ENCODE results near the gene TRNP1. TPM values are rescaled to one million over a fixed set of nuclear protein-coding genes. Genes with fewer than 3 reads are reported as not detected.
A peak's percentile ranks its signal among the peaks of the same experiment; 100 is the strongest.

The TRNP1 gene
- total RNA-seq, 1 donor from 2014 or later: 2.2 TPM

DNA sequence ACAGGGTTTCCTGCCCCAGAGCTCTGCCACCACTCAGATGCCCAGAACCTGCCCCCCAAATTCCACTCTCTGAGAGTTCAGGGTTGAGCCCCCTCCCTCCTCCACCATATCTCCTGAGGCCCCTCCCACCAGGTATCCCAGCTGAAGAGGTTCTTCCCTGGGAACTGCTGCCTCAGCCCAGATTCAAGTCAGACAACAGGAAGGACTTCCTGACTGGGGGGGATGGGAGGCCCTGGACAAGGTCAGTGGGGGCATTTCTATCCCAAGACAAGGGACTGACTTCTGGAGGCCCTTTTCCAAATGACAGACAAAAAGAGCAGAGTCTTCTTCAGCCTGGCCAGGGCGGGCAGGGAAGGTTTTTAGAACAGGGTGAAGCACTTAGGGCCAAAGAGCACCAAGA is 43.2 kb downstream of the TRNP1 start:
- no peak overlapping the region for H3K27ac Mint-ChIP-seq
- no peak for DNase-seq
- H3K9me3 Mint-ChIP-seq: no peaks in the 10 kb centered on the region
- H3K4me1 Mint-ChIP-seq: no peaks in the 10 kb centered on the region
- H3K36me3 Mint-ChIP-seq (ENCODE audit: low read depth): no peaks in the 10 kb centered on the region
- peaks cover 2% of the 10 kb centered on the region for H3K27me3 Mint-ChIP-seq
- intact Hi-C loops (cut with micrococcal nuclease): no loop called here
- H3K4me3 Mint-ChIP-seq: no peak overlapping the region

DNA sequence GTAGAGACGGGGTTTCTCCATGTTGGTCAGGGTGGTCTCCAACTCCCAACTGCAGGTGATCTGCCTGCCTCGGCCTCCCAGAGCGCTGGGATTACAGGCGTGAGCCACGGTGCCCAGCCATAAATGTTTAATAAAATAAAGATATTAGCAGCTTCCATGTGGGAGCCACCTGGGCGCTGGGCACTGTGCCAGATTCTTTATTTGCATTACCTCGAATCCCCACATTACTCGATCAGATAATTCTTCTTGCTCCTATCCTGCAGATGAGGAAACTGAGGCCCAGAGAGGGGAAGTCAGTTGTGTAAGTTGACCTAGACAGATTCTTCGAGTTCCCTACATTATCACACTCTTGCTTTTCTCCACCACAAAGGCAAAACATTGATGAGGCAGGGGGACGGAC is 44.0 kb downstream of the TRNP1 start:
- Mint-ChIP-seq H3K27ac (no peak overlapping the region), H3K4me1 (no peaks in the 10 kb centered on the region), H3K27me3 (peaks cover 2% of the 10 kb centered on the region), H3K36me3 (ENCODE audit: low read depth) (no peaks in the 10 kb centered on the region), H3K9me3 (no peaks in the 10 kb centered on the region), H3K4me3 (no peak overlapping the region)
- intact Hi-C loops (cut with micrococcal nuclease): no loop called here
- DNase-seq: no peak

DNA sequence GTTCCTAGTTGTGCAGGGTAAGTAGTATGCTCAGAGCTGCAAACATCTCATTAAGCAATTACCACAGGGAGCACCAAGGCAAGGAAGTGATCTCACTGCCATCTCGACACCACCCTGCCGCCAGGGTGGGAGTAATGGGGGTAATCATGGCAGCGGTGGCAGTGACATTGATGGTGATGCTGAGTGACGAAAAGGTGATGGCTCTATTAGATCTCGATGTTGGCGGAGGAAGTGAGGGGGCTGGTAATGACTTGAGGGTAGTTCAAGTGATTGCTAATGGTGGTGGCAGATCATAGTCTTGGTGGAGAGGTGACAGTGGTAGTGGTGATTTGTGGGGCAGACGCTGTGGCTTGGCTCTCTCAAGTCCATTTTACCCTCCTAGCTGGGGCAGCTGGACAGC is 44.5 kb downstream of the TRNP1 start:
- no peaks in the 10 kb centered on the region for H3K36me3 Mint-ChIP-seq (ENCODE audit: low read depth)
- intact Hi-C loops (cut with micrococcal nuclease): no loop called here
- no peaks in the 10 kb centered on the region for H3K9me3 Mint-ChIP-seq
- no peak for DNase-seq
- no peaks in the 10 kb centered on the region for H3K4me1 Mint-ChIP-seq
- H3K27me3 Mint-ChIP-seq: peaks cover 2% of the 10 kb centered on the region
- no peak overlapping the region for H3K4me3 Mint-ChIP-seq
- no peak overlapping the region for H3K27ac Mint-ChIP-seq

DNA sequence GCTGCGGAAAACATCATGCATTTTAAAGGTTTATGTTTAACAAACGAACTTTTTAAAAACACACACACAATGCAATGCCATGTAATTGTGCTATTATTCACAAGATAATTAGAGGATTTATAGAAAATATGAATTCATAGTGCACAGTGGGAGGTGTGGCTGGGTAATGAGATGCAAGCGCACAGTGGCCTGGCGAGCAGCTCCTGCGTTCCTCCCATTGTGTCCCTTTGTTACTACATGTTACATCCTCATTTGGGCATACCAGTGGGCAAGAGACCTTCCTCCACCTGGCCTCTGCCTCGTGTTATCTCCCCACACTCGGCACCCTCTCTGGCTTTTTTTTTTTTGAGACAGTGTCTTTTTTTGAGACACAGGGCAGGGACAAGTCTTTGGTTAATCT is 49.2 kb downstream of the TRNP1 start:
- intact Hi-C loops (cut with micrococcal nuclease): no loop called here
- Mint-ChIP-seq H3K4me1 (peaks cover 18% of the 10 kb centered on the region), H3K27ac (no peak overlapping the region), H3K9me3 (no peaks in the 10 kb centered on the region), H3K4me3 (no peak overlapping the region), H3K36me3 (ENCODE audit: low read depth) (no peaks in the 10 kb centered on the region), H3K27me3 (peaks cover 2% of the 10 kb centered on the region)
- DNase-seq: no peak

DNA sequence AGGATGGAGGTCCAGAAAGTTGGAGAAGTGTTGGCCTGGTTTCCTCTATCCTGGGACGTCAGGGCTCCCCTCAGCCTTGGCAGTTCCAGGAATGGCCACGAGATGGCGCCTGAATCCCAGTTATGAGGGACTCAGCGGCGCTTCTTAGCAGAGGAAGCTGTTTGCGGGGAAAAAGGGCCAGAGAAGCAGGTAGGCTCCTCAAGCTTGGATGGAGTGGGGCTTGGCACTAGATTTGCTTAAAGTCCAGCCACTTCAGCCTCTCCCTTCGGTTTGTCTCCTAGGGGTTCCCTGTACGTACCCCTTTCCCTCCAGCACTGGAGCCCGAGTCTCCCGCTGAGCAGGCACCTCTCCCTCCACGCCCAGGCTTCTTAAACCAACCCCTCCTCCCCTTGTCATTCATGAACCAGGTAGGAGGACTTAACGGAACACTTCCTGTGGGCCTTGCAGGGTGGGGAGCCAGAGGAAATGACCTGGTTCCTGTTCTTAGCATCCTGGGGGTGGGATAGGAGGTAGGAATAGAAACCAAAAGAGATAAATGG is 51.2 kb downstream of the TRNP1 start:
- no peaks in the 10 kb centered on the region for H3K9me3 Mint-ChIP-seq
- no peaks in the 10 kb centered on the region for H3K36me3 Mint-ChIP-seq (ENCODE audit: low read depth)
- peak overlapping the region; percentile 77 for H3K4me3 Mint-ChIP-seq
- H3K4me1 Mint-ChIP-seq: peaks cover 18% of the 10 kb centered on the region
- no peaks in the 10 kb centered on the region for H3K27me3 Mint-ChIP-seq
- H3K27ac Mint-ChIP-seq: peak overlapping the region; percentile 86
- peak; percentile 97 for DNase-seq
- intact Hi-C loops (cut with micrococcal nuclease): loop anchor here (1.0 to 5.0 kb wide), 2 partner anchors 47 to 53 kb away; no protein-coding TSS in a partner anchor

DNA sequence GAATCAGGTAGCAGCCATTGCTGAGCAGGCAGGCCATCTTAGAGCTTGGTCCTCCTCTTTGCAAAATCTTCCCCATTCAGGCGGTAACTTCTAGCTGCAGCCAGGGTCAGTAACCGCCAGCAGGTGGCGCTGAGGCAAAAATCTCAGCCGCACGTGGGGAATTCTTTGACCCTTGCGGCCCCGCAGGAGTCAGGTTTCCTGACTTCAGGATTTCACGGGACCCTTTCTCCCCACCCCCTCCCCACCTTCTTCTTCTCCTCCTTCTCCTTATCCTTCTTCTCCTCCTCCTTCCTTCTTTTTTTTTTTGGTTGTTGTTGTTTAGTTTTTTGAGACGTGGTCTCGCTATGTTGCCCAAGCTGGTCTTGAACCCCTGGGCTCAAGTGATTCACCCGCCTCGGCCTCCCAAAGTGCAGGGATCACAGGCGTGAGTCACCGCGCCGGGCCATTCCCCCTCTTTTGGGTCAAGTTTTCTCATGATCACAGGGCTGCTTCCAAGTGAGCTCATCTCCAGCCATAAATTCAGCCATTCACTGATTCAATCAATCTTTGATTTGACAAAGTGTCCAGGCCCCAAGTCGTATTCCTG is 52.6 kb downstream of the TRNP1 start:
- peak; percentile 90 for DNase-seq
- intact Hi-C loops (cut with micrococcal nuclease): loop anchor here (1.0 to 5.0 kb wide), 2 partner anchors 49 to 238 kb away; no protein-coding TSS in a partner anchor
- peak overlapping the region; percentile 77 for H3K4me3 Mint-ChIP-seq
- H3K27me3 Mint-ChIP-seq: no peaks in the 10 kb centered on the region
- H3K27ac Mint-ChIP-seq: peak overlapping the region; percentile 86
- no peaks in the 10 kb centered on the region for H3K36me3 Mint-ChIP-seq (ENCODE audit: low read depth)
- peaks cover 18% of the 10 kb centered on the region for H3K4me1 Mint-ChIP-seq
- H3K9me3 Mint-ChIP-seq: no peaks in the 10 kb centered on the region

DNA sequence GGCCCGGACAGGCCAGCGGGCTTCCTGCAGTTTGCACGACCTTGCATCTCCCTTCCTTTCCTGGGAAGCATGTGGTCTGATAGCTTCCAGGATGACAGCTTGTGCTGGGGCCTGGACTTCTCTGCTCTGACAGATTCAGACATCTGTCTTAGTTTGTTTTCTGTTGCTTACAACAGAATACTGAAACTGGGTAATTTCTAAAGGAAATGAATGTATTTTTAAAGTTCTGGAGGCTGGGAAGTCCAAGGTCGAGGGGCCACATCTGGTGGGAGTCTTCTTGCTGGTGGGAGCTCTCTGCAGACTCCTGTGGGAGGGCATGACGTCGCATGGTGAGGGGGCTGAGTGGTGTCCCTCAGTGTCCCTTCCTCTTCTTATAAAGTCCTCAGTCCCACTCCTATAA is 54.4 kb downstream of the TRNP1 start:
- H3K27me3 Mint-ChIP-seq: no peaks in the 10 kb centered on the region
- intact Hi-C loops (cut with micrococcal nuclease): loop anchor here (5.0 kb wide), 1 partner anchor 51 kb away; no protein-coding TSS in a partner anchor
- DNase-seq: no peak
- H3K4me1 Mint-ChIP-seq: peaks cover 18% of the 10 kb centered on the region
- H3K36me3 Mint-ChIP-seq (ENCODE audit: low read depth): no peaks in the 10 kb centered on the region
- no peak overlapping the region for H3K27ac Mint-ChIP-seq
- H3K4me3 Mint-ChIP-seq: no peak overlapping the region
- no peaks in the 10 kb centered on the region for H3K9me3 Mint-ChIP-seq

DNA sequence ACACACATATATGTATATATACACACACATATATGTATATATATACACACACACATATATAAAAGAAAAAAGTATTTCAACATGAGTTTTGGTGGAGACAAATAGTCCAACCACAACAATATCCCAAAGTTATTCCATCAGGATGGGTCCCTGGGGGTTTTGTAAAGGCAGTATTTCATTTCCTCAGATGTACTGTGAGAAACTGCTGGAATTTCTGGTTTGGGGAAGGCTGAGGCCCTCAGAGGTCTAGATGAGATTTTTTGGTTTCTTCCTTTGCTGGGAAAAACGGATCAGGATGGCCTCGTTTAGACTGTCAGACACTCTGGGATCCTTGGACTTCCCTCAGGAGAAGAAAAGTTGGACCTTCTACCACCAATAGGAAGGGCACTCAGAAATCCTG is 55.6 kb downstream of the TRNP1 start:
- no peak for DNase-seq
- Mint-ChIP-seq H3K36me3 (ENCODE audit: low read depth) (no peaks in the 10 kb centered on the region), H3K4me1 (peaks cover 18% of the 10 kb centered on the region), H3K9me3 (no peaks in the 10 kb centered on the region), H3K4me3 (no peak overlapping the region), H3K27ac (no peak overlapping the region), H3K27me3 (no peaks in the 10 kb centered on the region)
- intact Hi-C loops (cut with micrococcal nuclease): loop anchor here (5.0 kb wide), 1 partner anchor 52 kb away; no protein-coding TSS in a partner anchor

- no peaks in the 10 kb centered on the region for H3K9me3 Mint-ChIP-seq
- H3K4me3 Mint-ChIP-seq: no peak overlapping the region
- no peak for DNase-seq
- intact Hi-C loops (cut with micrococcal nuclease): loop anchor here (5.0 kb wide), 1 partner anchor 52 kb away; no protein-coding TSS in a partner anchor
- no peak overlapping the region for H3K27ac Mint-ChIP-seq
- H3K27me3 Mint-ChIP-seq: no peaks in the 10 kb centered on the region
- no peaks in the 10 kb centered on the region for H3K36me3 Mint-ChIP-seq (ENCODE audit: low read depth)
- H3K4me1 Mint-ChIP-seq: peaks cover 15% of the 10 kb centered on the region
Measured at GRCh38 chr1:27049607-27050006, 56.1 kb downstream of the TRNP1 start.

Other genes starting within 250 kb of the TRNP1 start
- 15.2 and 16.0 TPM in 2 replicates for gene PIGV, start 205.7 kb upstream of the TRNP1 start, total RNA-seq
- 75.9 and 77.3 TPM in 2 replicates for gene ZDHHC18, start 167.0 kb upstream of the TRNP1 start, total RNA-seq
- gene SFN, start 130.5 kb upstream of the TRNP1 start, total RNA-seq: 0.24 and 0.47 TPM in 2 replicates
- gene GPN2, start 103.4 kb upstream of the TRNP1 start, total RNA-seq: 41.8 and 47.1 TPM in 2 replicates
- gene GPATCH3, start 93.2 kb upstream of the TRNP1 start, total RNA-seq: 12.1 and 14.2 TPM in 2 replicates
- not detected in 2 replicates for gene NR0B2, start 79.7 kb upstream of the TRNP1 start, total RNA-seq
- 169 and 171 TPM in 2 replicates for gene NUDC, start 71.9 kb upstream of the TRNP1 start, total RNA-seq
- not detected in 2 replicates for gene KDF1, start 33.2 kb upstream of the TRNP1 start, total RNA-seq
- gene TENT5B, start 19.2 kb downstream of the TRNP1 start, total RNA-seq: not detected in 2 replicates
- gene SLC9A1, start 161.4 kb downstream of the TRNP1 start, total RNA-seq: 25.5 and 27.1 TPM in 2 replicates
- gene WDTC1, start 240.9 kb downstream of the TRNP1 start, total RNA-seq: 17.4 and 18.2 TPM in 2 replicates